ENCODE results near the gene NWD2. TPM values are rescaled to one million over a fixed set of nuclear protein-coding genes. Genes with fewer than 3 reads are reported as not detected.

Gene NWD2
- total and polyA plus RNA-seq, 3 donors from 2014 or later: 0.12 to 0.63 (median 0.50) TPM

DNA sequence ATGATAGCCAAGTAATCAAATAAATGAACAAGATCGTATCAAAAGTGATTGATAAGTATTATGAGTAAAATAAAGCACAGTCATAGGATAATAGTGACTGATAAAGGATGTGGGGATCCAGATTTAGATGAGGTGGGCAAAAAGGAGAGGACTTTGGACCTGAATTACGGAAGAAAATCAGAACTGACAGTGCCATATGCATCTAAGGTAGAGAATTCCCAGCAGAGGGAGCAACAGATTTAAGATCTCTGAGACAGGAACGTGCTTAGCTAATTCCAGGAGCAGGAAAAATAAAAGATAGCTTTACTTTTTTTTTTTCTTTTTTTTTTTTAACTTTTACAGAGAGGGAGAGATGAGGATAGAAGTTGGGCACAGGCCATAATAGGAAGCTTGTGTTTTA is 189.9 kb downstream of the NWD2 start:
- no peak for TF ChIP-seq POLR2A (IDR thresholded peaks at IDR 0.05)
- no peaks in the 10 kb centered on the region for H3K36me3 ChIP-seq (ENCODE audit: low read depth, missing control alignments)
- no peak for DNase-seq
- WGBS, 2 donors: 62% methylated on average over 3 of the region's 3 CpGs
- no peak overlapping the region for H3K27ac ChIP-seq
- no peaks in the 10 kb centered on the region for H3K9me3 ChIP-seq
- H3K27me3 ChIP-seq: no peaks in the 10 kb centered on the region
- H3K4me1 ChIP-seq: no peaks in the 10 kb centered on the region
- intact Hi-C loops (cut with DNase I; ENCODE audit: low total_unique reads): no loop called here
- H3K4me3 ChIP-seq: no peak overlapping the region

DNA sequence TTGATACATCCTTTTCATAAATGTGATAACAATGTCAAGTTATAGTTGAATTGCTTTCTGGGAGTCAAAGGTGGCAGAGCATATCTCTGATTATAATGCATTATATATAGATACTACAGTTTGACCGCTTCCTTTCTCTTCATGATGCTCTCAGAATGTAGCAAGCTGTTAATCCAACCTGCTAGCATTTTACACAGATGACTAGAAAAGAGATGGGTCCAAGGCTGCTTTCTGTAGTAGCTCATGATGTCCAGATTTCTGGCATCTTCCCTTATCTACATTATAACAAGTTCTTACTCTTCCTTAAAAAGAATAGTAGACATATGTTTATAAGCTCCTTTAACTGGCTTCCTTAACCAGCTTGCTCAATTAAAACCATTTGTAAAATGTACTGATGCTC is 192.0 kb downstream of the NWD2 start:
- H3K36me3 ChIP-seq (ENCODE audit: low read depth, missing control alignments): no peaks in the 10 kb centered on the region
- no peaks in the 10 kb centered on the region for H3K4me1 ChIP-seq
- no peak for TF ChIP-seq POLR2A (IDR thresholded peaks at IDR 0.05)
- TF ChIP-seq, protein P1, sequence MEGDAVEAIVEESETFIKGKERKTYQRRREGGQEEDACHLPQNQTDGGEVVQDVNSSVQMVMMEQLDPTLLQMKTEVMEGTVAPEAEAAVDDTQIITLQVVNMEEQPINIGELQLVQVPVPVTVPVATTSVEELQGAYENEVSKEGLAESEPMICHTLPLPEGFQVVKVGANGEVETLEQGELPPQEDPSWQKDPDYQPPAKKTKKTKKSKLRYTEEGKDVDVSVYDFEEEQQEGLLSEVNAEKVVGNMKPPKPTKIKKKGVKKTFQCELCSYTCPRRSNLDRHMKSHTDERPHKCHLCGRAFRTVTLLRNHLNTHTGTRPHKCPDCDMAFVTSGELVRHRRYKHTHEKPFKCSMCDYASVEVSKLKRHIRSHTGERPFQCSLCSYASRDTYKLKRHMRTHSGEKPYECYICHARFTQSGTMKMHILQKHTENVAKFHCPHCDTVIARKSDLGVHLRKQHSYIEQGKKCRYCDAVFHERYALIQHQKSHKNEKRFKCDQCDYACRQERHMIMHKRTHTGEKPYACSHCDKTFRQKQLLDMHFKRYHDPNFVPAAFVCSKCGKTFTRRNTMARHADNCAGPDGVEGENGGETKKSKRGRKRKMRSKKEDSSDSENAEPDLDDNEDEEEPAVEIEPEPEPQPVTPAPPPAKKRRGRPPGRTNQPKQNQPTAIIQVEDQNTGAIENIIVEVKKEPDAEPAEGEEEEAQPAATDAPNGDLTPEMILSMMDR (IDR thresholded peaks at IDR 0.05): no peak
- H3K27me3 ChIP-seq: no peaks in the 10 kb centered on the region
- 80 to 100% methylated on average over 1 of the region's 1 CpG for WGBS, 2 donors
- no peaks in the 10 kb centered on the region for H3K9me3 ChIP-seq
- intact Hi-C loops (cut with DNase I; ENCODE audit: low total_unique reads): no loop called here
- H3K4me3 ChIP-seq: no peak overlapping the region
- DNase-seq: no peak
- no peak overlapping the region for H3K27ac ChIP-seq

DNA sequence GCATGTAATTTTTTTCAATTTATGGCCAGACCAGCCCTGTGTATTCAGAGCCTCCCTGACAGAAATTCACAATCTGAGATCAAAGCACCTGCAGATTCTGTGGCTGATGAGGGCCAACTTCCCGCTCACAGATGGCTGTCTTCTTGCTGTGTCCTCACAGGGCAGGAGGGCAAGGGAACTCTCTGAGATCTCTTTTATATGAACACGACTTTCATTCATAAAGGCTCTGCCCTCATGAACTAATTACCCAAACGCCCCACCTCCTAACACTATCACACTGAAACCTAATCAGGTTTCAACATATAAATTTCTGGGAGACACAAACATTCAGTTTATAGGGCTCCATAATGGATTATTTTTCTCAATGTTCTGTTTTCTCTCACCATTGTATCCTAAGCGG is 192.6 kb downstream of the NWD2 start:
- no peak overlapping the region for H3K27ac ChIP-seq
- DNase-seq: no peak
- TF ChIP-seq POLR2A (IDR thresholded peaks at IDR 0.05): no peak
- TF ChIP-seq, protein P1 (IDR thresholded peaks at IDR 0.05): no peak
- no peaks in the 10 kb centered on the region for H3K4me1 ChIP-seq
- no peak overlapping the region for H3K4me3 ChIP-seq
- 71 to 79% methylated on average over 4 of the region's 4 CpGs for WGBS, 2 donors
- H3K9me3 ChIP-seq: no peaks in the 10 kb centered on the region
- H3K36me3 ChIP-seq (ENCODE audit: low read depth, missing control alignments): no peaks in the 10 kb centered on the region
- no peaks in the 10 kb centered on the region for H3K27me3 ChIP-seq
- intact Hi-C loops (cut with DNase I; ENCODE audit: low total_unique reads): no loop called here

DNA sequence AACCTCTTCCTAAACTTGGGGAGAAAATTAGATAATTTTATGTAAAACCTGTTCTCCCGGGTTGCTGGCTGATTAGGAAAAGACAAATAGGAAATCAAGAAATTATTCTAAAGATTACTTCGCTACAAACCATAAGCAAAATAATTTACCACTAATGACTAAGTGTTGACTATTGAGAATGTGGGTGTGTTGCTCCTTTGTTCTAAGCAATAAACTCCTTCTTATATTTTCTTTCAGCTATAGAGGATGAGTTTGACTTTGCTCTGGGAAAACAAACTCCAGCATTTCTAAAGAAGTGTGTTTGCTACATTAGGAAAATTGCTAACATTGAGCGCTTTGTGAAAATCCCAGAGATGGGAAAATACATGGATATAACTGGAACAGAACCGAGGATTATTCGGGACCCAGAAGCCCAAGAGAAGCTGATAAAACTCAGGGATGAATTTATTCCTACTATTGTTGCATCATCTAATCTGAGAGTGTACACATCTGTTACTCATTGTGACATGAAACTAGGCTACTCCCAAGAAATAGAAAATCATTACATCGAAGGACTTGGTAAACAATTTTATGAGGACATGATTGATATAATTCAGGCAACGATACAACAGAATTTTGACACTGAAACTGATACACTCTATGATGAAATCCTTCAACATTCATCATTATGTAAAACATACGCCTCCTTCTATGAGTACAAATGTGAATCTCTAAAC is 194.2 kb downstream of the NWD2 start:
- Histone ChIP-seq H3K9me3 (no peaks in the 10 kb centered on the region), H3K4me3 (no peak overlapping the region), H3K4me1 (no peaks in the 10 kb centered on the region), H3K36me3 (ENCODE audit: low read depth, missing control alignments) (no peaks in the 10 kb centered on the region), H3K27me3 (no peaks in the 10 kb centered on the region), H3K27ac (no peak overlapping the region)
- WGBS, 2 donors: 83 to 85% methylated on average over 8 of the region's 8 CpGs
- TF ChIP-seq POLR2A (IDR thresholded peaks at IDR 0.05): no peak
- TF ChIP-seq, protein P1 (IDR thresholded peaks at IDR 0.05): no peak
- DNase-seq: no peak
- intact Hi-C loops (cut with DNase I; ENCODE audit: low total_unique reads): no loop called here

DNA sequence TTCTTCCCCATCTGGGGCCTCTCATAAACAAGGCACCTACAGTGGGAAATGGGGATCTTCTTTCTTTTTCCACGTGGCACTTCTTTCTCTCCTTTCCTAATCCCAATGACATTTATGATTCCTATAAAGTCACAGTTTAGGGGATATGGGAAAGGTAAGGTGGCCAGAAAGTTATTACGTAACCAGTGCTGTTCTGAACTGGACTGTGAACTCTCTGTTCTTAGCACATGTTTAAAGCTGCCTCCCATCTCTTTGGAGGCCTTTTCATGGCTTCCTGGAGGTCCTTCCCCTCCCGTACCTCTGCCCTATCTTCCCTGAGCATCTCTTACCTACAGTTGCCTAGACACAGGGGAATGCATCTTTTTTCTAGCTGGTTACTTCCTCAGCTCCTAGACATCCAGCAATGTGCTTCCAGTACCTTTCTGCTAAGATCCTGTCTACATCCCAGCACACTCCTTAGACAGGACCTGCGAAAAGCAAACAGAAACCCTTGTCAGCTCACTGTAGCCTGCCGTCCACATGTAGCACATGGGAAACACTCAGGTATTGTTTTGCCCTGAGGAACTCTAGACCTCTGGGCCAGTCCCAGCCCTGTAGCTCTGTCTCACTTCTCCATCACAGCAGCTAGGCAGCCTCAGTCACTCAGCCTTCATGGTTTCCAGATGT is 195.4 kb downstream of the NWD2 start:
- H3K4me3 ChIP-seq: no peak overlapping the region
- no peaks in the 10 kb centered on the region for H3K4me1 ChIP-seq
- intact Hi-C loops (cut with DNase I; ENCODE audit: low total_unique reads): no loop called here
- TF ChIP-seq POLR2A (IDR thresholded peaks at IDR 0.05): no peak
- TF ChIP-seq, protein P1 (IDR thresholded peaks at IDR 0.05): no peak
- H3K27ac ChIP-seq: no peak overlapping the region
- no peaks in the 10 kb centered on the region for H3K27me3 ChIP-seq
- no peak for DNase-seq
- H3K36me3 ChIP-seq (ENCODE audit: low read depth, missing control alignments): no peaks in the 10 kb centered on the region
- 82 to 89% methylated on average over 5 of the region's 5 CpGs for WGBS, 2 donors
- no peaks in the 10 kb centered on the region for H3K9me3 ChIP-seq

All from testis (tissue), 3 donors.